CD14-positive monocyte (primary cell): ENCODE results near the gene TBC1D19. TPM values are rescaled to one million over a fixed set of nuclear protein-coding genes. Genes with fewer than 3 reads are reported as not detected.
"Not testable (repeated sequence)": the region's sequence is repeated elsewhere in the genome, so short reads cannot be mapped to it uniquely, and the experiment has no call there.

Experiments used
- DNase-seq, 3 donors: peaks; one replicate each; pipeline ENCODE4 v3.0.0-alpha.2; 2011 to 2022
- H2AFZ ChIP-seq: 2 replicates; pipeline ENCODE4 v1.6.0; 2012; ENCODE audit warnings: mild to moderate bottlenecking, low read depth, low read length, inconsistent platforms; ENCODE audit not compliant: insufficient read depth, poor library complexity, severe bottlenecking
- H3K27ac ChIP-seq, 2 donors: 1 replicate in 1 of 2; 2 replicates in 1 of 2; pipeline ENCODE4 v1.5.1; 2012 to 2013; ENCODE audit warnings: low read length in 2 of 2, control low read depth in 1 of 2, inconsistent platforms in 1 of 2, low read depth in 1 of 2, mild to moderate bottlenecking in 1 of 2
- H3K27me3 ChIP-seq, 2 donors: one replicate each; pipeline versions ENCODE4 v1.6.0 to v1.6.1; 2011 to 2013; ENCODE audit warnings: low read length in 2 of 2; ENCODE audit not compliant: control insufficient read depth in 2 of 2, insufficient read depth in 2 of 2
- H3K36me3 ChIP-seq, 2 donors: replicated peaks in 1 of 2; 1 replicate in 1 of 2; 2 replicates in 1 of 2; pipeline versions ENCODE4 v1.5.1 to v1.6.1; 2012 to 2013; ENCODE audit warnings: low read length in 2 of 2, control low read depth in 1 of 2, inconsistent platforms in 1 of 2, mild to moderate bottlenecking in 1 of 2; ENCODE audit not compliant: insufficient read depth in 2 of 2, control insufficient read depth in 1 of 2
- H3K4me1 ChIP-seq, 2 donors: 1 replicate in 1 of 2; 2 replicates in 1 of 2; pipeline versions ENCODE4 v1.5.1 to v1.6.1; 2012 to 2013; ENCODE audit warnings: low read length in 2 of 2, control low read depth in 1 of 2, inconsistent platforms in 1 of 2, mild to moderate bottlenecking in 1 of 2, moderate library complexity in 1 of 2; ENCODE audit not compliant: insufficient read depth in 2 of 2, control insufficient read depth in 1 of 2
- H3K4me2 ChIP-seq: replicated peaks from 2 replicates; pipeline ENCODE3; 2012; ENCODE audit warnings: low read length, moderate library complexity, mild to moderate bottlenecking; ENCODE audit not compliant: poor library complexity, severe bottlenecking; ENCODE audit errors: extremely low read depth
- H3K4me3 ChIP-seq, 3 experiments: fragments of 200-600 bp in 1 of 3; sonication (generic) in 1 of 3; replicated peaks in 1 of 3; 1 replicate in 2 of 3; 2 replicates in 1 of 3; pipeline ENCODE4 v1.5.1; 2011 to 2013; ENCODE audit warnings: low read length in 3 of 3, mild to moderate bottlenecking in 3 of 3, control low read depth in 2 of 3, low read depth in 2 of 3, inconsistent platforms in 1 of 3, moderate library complexity in 1 of 3
- H3K79me2 ChIP-seq: 2 replicates; pipeline ENCODE4 v1.6.0; 2012; ENCODE audit warnings: mild to moderate bottlenecking, control low read depth, inconsistent platforms, low read length, moderate library complexity; ENCODE audit not compliant: insufficient read depth
- H3K9ac ChIP-seq: 2 replicates; pipeline ENCODE4 v1.6.0; 2017; ENCODE audit warnings: low read length, mild to moderate bottlenecking; ENCODE audit not compliant: insufficient read depth, poor library complexity, severe bottlenecking
- H3K9me3 ChIP-seq, 2 donors: replicated peaks in 1 of 2; 1 replicate in 1 of 2; 2 replicates in 1 of 2; pipeline versions ENCODE4 v1.5.1 to v1.6.1; 2012 to 2013; ENCODE audit warnings: low read length in 2 of 2, control low read depth in 1 of 2; ENCODE audit not compliant: control insufficient read depth in 1 of 2, insufficient read depth in 1 of 2
- H4K20me1 ChIP-seq: 2 replicates; pipeline ENCODE4 v1.6.0; 2012; ENCODE audit warnings: mild to moderate bottlenecking, low read length, control low read depth, moderate library complexity; ENCODE audit not compliant: insufficient read depth
- H3K27ac Mint-ChIP-seq, 7 donors: one replicate each; pipeline ENCODE4 v1.8.0; 2020; ENCODE audit warnings: mild to moderate bottlenecking in 7 of 7, mixed read lengths in 7 of 7, moderate library complexity in 6 of 7, inconsistent platforms in 2 of 7
- H3K27me3 Mint-ChIP-seq, 3 donors: one replicate each; pipeline ENCODE4 v1.8.0; 2021 to 2022; ENCODE audit warnings: low read depth in 3 of 3, mild to moderate bottlenecking in 3 of 3, mixed read lengths in 3 of 3, moderate library complexity in 3 of 3, inconsistent platforms in 1 of 3
- H3K36me3 Mint-ChIP-seq, 2 donors: one replicate each; pipeline ENCODE4 v1.8.0; 2020; ENCODE audit warnings: mixed read lengths in 2 of 2, inconsistent platforms in 1 of 2, mild to moderate bottlenecking in 1 of 2
- H3K4me1 Mint-ChIP-seq: one replicate; pipeline ENCODE4 v1.8.0; 2020; ENCODE audit warnings: mild to moderate bottlenecking, mixed read lengths
- H3K4me3 Mint-ChIP-seq, 2 donors: one replicate each; pipeline ENCODE4 v1.8.0; 2020; ENCODE audit warnings: mild to moderate bottlenecking in 2 of 2, mixed read lengths in 2 of 2, moderate library complexity in 1 of 2
- H3K9me3 Mint-ChIP-seq, 7 donors: one replicate each; pipeline ENCODE4 v1.8.0; 2020 to 2022; ENCODE audit warnings: mixed read lengths in 7 of 7, mild to moderate bottlenecking in 6 of 7, moderate library complexity in 6 of 7, inconsistent platforms in 2 of 7
- WGBS: methylation state at CpG from one replicate; pipeline ENCODE4 v1.1.5; 2013; ENCODE audit warnings: missing lambda C conversion rate; ENCODE audit not compliant: insufficient coverage; 5-methylcytosine and 5-hydroxymethylcytosine counted together
- intact Hi-C, 2 donors: fragments of 100-400 bp; cut with micrococcal nuclease; formaldehyde crosslinking; loops; one replicate each; pipeline versions ENCODE4 v1.15.0 to v1.15.1; 2023
- polyA plus RNA-seq, 3 donors: library from polyadenylated mRNA; depleted of rRNA in 1 of 3; unstranded in 2 of 3; stranded (reverse) in 1 of 3; fragments of 300-500 nt in 2 of 3; fragments of >200 nt in 1 of 3; fragmentation: Illumina TruSeq in 2 of 3; gene quantifications; 1 replicate in 2 of 3; 2 replicates in 1 of 3; pipeline ENCODE4 v1.2.3, GENCODE V29; 2012 to 2021
- TF ChIP-seq, protein P1 (sequence below): fragments of 200-600 bp; IDR thresholded peaks from one replicate; pipeline ENCODE4 v1.8.0; 2022; ENCODE audit warnings: antibody characterized with exemption, mild to moderate bottlenecking

The TBC1D19 gene
- polyA plus RNA-seq, 3 donors: 0.19 to 0.84 (median 0.33) TPM

DNA sequence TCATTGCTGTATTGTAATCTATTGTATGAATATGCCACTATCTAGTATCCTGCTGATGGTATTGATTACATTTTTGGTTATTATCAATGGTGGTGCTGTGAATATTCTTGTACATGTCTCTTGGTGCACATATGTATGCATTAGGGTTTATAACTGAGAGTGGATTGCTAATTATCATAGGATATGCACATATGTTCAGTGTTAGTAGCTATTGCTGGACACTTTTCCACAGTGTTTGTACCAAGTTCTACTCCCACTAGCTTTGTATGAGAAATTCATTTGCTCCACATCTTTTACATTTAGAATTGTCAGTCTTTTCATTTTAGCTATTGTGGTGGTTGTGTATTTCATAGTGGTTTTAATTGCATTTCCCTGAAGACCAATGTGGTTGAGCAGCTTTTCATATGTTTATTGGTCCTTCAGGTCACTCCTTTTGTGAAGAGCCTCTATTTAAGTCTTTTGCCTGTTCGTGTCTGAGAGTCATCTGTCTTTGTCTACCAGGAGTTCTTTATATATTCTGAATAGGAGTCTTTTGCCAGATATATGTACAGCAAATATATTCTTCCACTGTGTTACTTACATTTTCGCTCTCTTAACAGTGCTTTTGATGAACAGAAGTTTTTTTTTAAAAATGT is 87.1 kb downstream of the TBC1D19 start:
- WGBS: no CpG with 5 or more reads among the region's 2 CpGs
- H3K9me3 Mint-ChIP-seq: no peaks in the 10 kb centered on the region
- no peaks in the 10 kb centered on the region for H3K36me3 ChIP-seq
- no peak overlapping the region for H3K27ac Mint-ChIP-seq
- H4K20me1 ChIP-seq: no peaks in the 10 kb centered on the region
- TF ChIP-seq, protein P1, sequence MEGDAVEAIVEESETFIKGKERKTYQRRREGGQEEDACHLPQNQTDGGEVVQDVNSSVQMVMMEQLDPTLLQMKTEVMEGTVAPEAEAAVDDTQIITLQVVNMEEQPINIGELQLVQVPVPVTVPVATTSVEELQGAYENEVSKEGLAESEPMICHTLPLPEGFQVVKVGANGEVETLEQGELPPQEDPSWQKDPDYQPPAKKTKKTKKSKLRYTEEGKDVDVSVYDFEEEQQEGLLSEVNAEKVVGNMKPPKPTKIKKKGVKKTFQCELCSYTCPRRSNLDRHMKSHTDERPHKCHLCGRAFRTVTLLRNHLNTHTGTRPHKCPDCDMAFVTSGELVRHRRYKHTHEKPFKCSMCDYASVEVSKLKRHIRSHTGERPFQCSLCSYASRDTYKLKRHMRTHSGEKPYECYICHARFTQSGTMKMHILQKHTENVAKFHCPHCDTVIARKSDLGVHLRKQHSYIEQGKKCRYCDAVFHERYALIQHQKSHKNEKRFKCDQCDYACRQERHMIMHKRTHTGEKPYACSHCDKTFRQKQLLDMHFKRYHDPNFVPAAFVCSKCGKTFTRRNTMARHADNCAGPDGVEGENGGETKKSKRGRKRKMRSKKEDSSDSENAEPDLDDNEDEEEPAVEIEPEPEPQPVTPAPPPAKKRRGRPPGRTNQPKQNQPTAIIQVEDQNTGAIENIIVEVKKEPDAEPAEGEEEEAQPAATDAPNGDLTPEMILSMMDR: no peak
- H3K27me3 ChIP-seq: no peaks in the 10 kb centered on the region
- H3K4me2 ChIP-seq: no peak overlapping the region
- peaks cover 0 to 1% (median 0%) of the 10 kb centered on the region in 3 donors for H3K27me3 Mint-ChIP-seq
- H3K79me2 ChIP-seq: no peaks in the 10 kb centered on the region
- H3K9me3 ChIP-seq: no peaks in the 10 kb centered on the region
- no peak overlapping the region for H3K27ac ChIP-seq
- no peak overlapping the region for H3K9ac ChIP-seq
- no peaks in the 10 kb centered on the region for H3K4me1 Mint-ChIP-seq
- intact Hi-C loops: no loop called here
- no peak for DNase-seq
- H3K4me3 ChIP-seq: no peak overlapping the region
- no peaks in the 10 kb centered on the region for H3K4me1 ChIP-seq
- no peak overlapping the region for H3K4me3 Mint-ChIP-seq
- no peak overlapping the region for H2AFZ ChIP-seq
- H3K36me3 Mint-ChIP-seq: peaks cover 0 to under 1% of the 10 kb centered on the region in 2 donors

DNA sequence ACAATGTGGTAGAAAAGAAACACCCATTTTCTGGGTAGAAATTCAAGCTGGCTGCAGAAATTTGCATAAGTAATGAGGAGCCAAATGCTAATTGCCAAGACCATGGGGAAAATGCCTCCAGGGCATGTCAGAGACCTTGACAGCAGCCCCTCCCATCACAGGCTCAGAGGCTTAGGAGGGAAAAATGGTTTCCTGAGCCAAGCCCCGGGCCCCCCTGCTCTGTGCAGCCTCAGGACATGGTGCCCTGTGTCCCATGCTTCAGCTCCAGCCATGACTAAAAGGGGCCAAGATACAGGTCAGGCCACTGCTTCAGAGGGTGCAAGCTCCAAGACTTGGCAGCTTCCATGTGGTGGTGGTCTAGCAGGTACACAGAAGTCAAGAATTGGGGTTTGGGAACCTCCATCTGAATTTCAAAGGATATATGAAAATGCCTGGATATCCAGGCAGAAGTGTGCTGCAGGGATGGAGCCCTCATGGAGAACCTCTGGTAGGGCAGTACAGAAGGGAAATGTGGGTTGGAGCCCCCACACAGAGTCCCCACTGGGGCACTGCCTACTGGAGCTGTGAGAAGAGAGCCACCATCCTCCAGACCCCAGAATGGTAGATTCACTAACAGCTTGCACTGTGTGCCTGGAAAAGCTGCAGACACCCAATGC is 95.3 kb downstream of the TBC1D19 start:
- H3K4me2 ChIP-seq, intact Hi-C loops, H3K4me1 ChIP-seq, H2AFZ ChIP-seq, H3K4me3 Mint-ChIP-seq, H3K4me3 ChIP-seq, H3K27me3 ChIP-seq, H3K27me3 Mint-ChIP-seq, H3K4me1 Mint-ChIP-seq, H3K27ac Mint-ChIP-seq, H3K79me2 ChIP-seq, H3K27ac ChIP-seq, H3K36me3 ChIP-seq, DNase-seq, H4K20me1 ChIP-seq, H3K9ac ChIP-seq: not testable (repeated sequence)
- H3K9me3 ChIP-seq: peaks cover 20 to 27% of the 10 kb centered on the region in 2 donors
- Mint-ChIP-seq H3K36me3 (peaks cover 3 to 18% of the 10 kb centered on the region in 2 donors), H3K9me3 (peaks cover 18 to 41% (median 31%) of the 10 kb centered on the region in 7 donors)
- WGBS: 100% methylated on average over 1 of the region's 1 CpG
